SU-DHL-6 (cell line): Measurements from ENCODE around the gene CLCA2.

Source experiments
- H2AFZ ChIP-seq: fragments of 200-600 bp; sonication (generic); 2 replicates; pipeline ENCODE4 v1.6.1; 2014; ENCODE audit warnings: low read depth, mild to moderate bottlenecking, moderate library complexity, mixed read lengths, antibody characterized with exemption, low read length; ENCODE audit not compliant: severe bottlenecking
- H3F3A ChIP-seq: fragments of 200-600 bp; shearing (Covaris generic); 2 replicates; pipeline ENCODE4 v1.6.0; 2016; ENCODE audit warnings: antibody characterized with exemption, mild to moderate bottlenecking; ENCODE audit not compliant: insufficient read depth
- H3K27ac ChIP-seq: fragments of 200-600 bp; sonication (generic); 2 replicates; pipeline ENCODE4 v1.5.1; 2016; ENCODE audit warnings: low read depth, mild to moderate bottlenecking, low read length, moderate library complexity, mixed read lengths
- H3K27me3 ChIP-seq: fragments of 200-600 bp; sonication (generic), shearing (Covaris generic); 2 replicates; pipeline ENCODE4 v1.6.0; 2014; ENCODE audit warnings: mild to moderate bottlenecking, low read length
- H3K36me3 ChIP-seq: fragments of 200-600 bp; sonication (generic); 2 replicates; pipeline ENCODE4 v1.6.1; 2014; ENCODE audit warnings: mild to moderate bottlenecking, low read length, mixed read lengths
- H3K4me2 ChIP-seq: fragments of 300-600, 200-600 bp; shearing (Covaris generic), sonication (generic); 2 replicates; pipeline ENCODE4 v1.6.0; 2014; ENCODE audit warnings: low read length, low read depth, mild to moderate bottlenecking; ENCODE audit not compliant: poor library complexity, severe bottlenecking
- H3K4me3 ChIP-seq: fragments of 200-600 bp; sonication (generic); 2 replicates; pipeline ENCODE4 v1.5.1; 2014; ENCODE audit warnings: antibody characterized with exemption, low read length, mild to moderate bottlenecking, mixed read lengths; ENCODE audit not compliant: insufficient read depth, poor library complexity, severe bottlenecking
- H3K79me2 ChIP-seq: fragments of 200-600 bp; sonication (generic); 2 replicates; pipeline ENCODE4 v1.6.1; 2014; ENCODE audit warnings: mild to moderate bottlenecking, low read length, moderate library complexity; ENCODE audit not compliant: insufficient read depth
- H3K9ac ChIP-seq: fragments of 200-600 bp; sonication (generic); 2 replicates; pipeline ENCODE4 v1.7.0; 2014; ENCODE audit warnings: mild to moderate bottlenecking, low read length
- H3K9me2 ChIP-seq: fragments of 200-600 bp; sonication (generic); replicated peaks from 2 replicates; pipeline ENCODE4 v1.6.1; 2014; ENCODE audit warnings: low read length; ENCODE audit not compliant: insufficient read depth
- H3K9me3 ChIP-seq: fragments of 200-600 bp; sonication (generic); 2 replicates; pipeline ENCODE4 v1.6.1; 2014; ENCODE audit warnings: low read length, mixed read lengths; ENCODE audit not compliant: insufficient read depth
- H4K20me1 ChIP-seq: fragments of 200-600 bp; sonication (generic); 2 replicates; pipeline ENCODE4 v1.6.1; 2014; ENCODE audit warnings: low read depth, mild to moderate bottlenecking, antibody characterized with exemption, low read length, moderate library complexity, mixed read lengths
- EZH2phosphoT487 ChIP-seq: fragments of 200-600 bp; sonication (generic), shearing (Covaris generic); conservative IDR thresholded peaks from 2 replicates; pipeline ENCODE4 v1.6.1; 2018; ENCODE audit warnings: mild to moderate bottlenecking, antibody characterized with exemption, low read length, moderate library complexity, mixed read lengths
- TF ChIP-seq, protein P1 (sequence below): fragments of 200-600 bp; sonication (generic); IDR thresholded peaks from one replicate; pipeline ENCODE4 v1.5.1; 2017; ENCODE audit warnings: antibody characterized with exemption, mild to moderate bottlenecking, low read length, moderate library complexity; ENCODE audit not compliant: insufficient read depth, poor library complexity, severe bottlenecking

CLCA2 gene

DNA sequence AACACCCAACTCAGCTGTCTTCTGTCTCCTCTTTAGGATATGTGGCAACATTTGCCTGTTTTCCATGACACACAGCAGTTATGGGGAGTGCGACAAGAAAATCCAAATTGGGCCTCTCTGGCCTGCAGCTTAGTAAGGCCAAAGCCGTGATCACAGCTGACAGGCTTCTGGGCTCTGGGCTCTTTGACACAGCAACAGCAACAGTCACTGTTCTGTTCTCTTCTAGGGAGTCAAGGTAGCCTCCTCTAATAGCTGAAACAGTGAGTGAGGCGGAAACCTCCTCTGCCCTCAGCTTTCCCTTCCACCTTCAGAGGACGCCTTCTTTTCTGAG, 63.8 kb downstream of the CLCA2 start:
- H2AFZ ChIP-seq = no peak overlapping the region
- H3K79me2 ChIP-seq = no peaks in the 10 kb centered on the region
- no peaks in the 10 kb centered on the region for H3F3A ChIP-seq
- H3K4me2 ChIP-seq = no peak overlapping the region
- no peak overlapping the region for H3K9ac ChIP-seq
- no peaks in the 10 kb centered on the region for H3K9me3 ChIP-seq
- H3K36me3 ChIP-seq = no peaks in the 10 kb centered on the region
- no peaks in the 10 kb centered on the region for H4K20me1 ChIP-seq
- H3K4me3 ChIP-seq = no peak overlapping the region
- H3K9me2 ChIP-seq = no peaks in the 10 kb centered on the region
- H3K27me3 ChIP-seq = no peaks in the 10 kb centered on the region
- TF ChIP-seq, protein P1, sequence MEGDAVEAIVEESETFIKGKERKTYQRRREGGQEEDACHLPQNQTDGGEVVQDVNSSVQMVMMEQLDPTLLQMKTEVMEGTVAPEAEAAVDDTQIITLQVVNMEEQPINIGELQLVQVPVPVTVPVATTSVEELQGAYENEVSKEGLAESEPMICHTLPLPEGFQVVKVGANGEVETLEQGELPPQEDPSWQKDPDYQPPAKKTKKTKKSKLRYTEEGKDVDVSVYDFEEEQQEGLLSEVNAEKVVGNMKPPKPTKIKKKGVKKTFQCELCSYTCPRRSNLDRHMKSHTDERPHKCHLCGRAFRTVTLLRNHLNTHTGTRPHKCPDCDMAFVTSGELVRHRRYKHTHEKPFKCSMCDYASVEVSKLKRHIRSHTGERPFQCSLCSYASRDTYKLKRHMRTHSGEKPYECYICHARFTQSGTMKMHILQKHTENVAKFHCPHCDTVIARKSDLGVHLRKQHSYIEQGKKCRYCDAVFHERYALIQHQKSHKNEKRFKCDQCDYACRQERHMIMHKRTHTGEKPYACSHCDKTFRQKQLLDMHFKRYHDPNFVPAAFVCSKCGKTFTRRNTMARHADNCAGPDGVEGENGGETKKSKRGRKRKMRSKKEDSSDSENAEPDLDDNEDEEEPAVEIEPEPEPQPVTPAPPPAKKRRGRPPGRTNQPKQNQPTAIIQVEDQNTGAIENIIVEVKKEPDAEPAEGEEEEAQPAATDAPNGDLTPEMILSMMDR = no peak
- no peak for TF ChIP-seq EZH2phosphoT487
- H3K27ac ChIP-seq = no peak overlapping the region

DNA sequence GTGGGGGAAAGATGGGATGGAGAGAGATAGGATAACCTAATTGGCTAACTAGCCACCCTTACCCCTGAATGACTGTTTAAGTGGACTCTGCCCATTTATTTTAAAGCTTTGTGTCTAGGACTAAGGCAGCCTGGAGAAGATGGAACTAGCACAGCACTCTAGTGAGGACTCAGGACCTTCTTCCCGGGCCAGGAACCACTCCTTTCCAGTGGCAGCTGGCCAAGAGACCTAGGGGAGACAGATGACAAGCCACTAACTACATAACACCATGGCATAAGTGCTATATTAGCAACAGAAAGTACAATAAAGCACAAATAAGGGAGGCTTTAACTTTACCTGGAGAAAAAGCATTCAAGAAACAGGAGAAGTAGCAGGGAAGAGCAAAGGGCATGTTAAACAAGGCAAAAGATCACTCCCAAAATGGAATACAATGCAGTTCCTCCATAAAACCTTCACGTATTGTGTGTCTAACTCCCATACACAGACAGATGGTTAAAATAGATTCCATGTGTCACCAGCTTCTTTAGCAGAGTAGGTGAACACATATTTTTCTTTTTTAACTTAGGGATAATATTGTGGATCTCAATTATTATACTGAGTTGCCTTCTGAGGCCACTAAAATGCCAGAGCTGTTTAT, 65.4 kb downstream of the CLCA2 start:
- no peak overlapping the region for H3K27ac ChIP-seq

DNA sequence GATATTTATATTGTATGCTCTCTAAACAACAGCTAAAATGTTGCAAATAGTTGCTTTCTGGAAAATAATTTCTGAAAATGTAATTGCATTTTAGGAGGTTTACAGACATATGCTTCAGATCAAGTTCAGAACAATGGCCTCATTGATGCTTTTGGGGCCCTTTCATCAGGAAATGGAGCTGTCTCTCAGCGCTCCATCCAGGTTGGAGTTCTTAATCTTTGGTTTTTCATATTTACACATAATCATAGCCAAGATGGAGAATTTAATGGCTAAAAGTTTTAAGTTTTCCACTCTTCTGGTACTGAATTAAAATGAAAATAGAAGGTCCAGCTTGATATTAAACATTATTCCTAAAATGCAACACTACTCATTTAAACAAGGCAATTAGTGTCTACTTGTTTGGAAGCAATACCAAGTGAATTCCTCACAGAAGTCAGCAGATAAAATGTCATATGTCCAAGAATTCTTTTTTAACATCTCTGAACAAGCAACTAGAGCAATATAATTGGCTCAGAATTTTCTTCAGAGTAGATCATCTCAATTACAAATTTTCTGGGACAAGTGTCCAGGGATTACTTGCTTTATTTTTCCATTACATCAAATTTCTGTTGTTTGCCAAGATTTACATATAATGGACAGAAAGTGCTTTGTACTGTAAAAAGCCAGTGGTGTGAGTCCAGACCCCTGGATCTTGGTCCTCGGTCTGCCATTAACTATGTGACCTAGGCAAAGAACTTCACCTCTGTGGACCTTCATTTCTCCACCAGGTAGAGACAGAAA, 67.4 kb downstream of the CLCA2 start:
- Histone ChIP-seq H2AFZ (no peak overlapping the region), H4K20me1 (no peaks in the 10 kb centered on the region), H3K9me2 (no peaks in the 10 kb centered on the region), H3K9me3 (no peaks in the 10 kb centered on the region), H3K9ac (no peak overlapping the region), H3K4me2 (no peak overlapping the region), H3K79me2 (no peaks in the 10 kb centered on the region), H3K4me3 (no peak overlapping the region), H3F3A (no peaks in the 10 kb centered on the region), H3K27me3 (no peaks in the 10 kb centered on the region), H3K36me3 (no peaks in the 10 kb centered on the region), H3K27ac (no peak overlapping the region)
- TF ChIP-seq EZH2phosphoT487 = no peak
- TF ChIP-seq, protein P1 = no peak

More for the DNA sequence above, 65.4 kb downstream of the CLCA2 start:
- H3K4me2 ChIP-seq = no peak overlapping the region
- TF ChIP-seq, protein P1 = no peak
- TF ChIP-seq EZH2phosphoT487 = no peak
- no peak overlapping the region for H3K9ac ChIP-seq
- no peaks in the 10 kb centered on the region for H3K9me2 ChIP-seq
- no peaks in the 10 kb centered on the region for H3K36me3 ChIP-seq
- H3K9me3 ChIP-seq = no peaks in the 10 kb centered on the region
- no peaks in the 10 kb centered on the region for H4K20me1 ChIP-seq
- H3F3A ChIP-seq = no peaks in the 10 kb centered on the region
- no peak overlapping the region for H3K4me3 ChIP-seq
- H3K27me3 ChIP-seq = no peaks in the 10 kb centered on the region
- no peaks in the 10 kb centered on the region for H3K79me2 ChIP-seq
- no peak overlapping the region for H2AFZ ChIP-seq
